HEK293 (cell line): ENCODE data around the gene USP5.

Experiments
- CTCF ChIA-PET: fragments of 350-600 bp; formaldehyde crosslinking; extraction: SDS; loops from one replicate; lab custom pipeline; 2021; ENCODE audit warnings: antibody characterized with exemption; lab: Yijun Ruan, JAX
- POLR2A ChIA-PET: fragments of 300-600 bp; formaldehyde crosslinking; extraction: SDS; loops from one replicate; lab custom pipeline; 2020; ENCODE audit warnings: antibody characterized with exemption, inconsistent platforms; lab: Yijun Ruan, JAX
- H3K27ac ChIP-seq: fragments of 200-500 bp; sonication (Bioruptor generic); 2 replicates; pipeline ENCODE4 v1.5.1; 2014; ENCODE audit warnings: low read depth, low read length, control low read depth, inconsistent platforms; ENCODE audit errors: extremely low read depth
- H3K36me3 ChIP-seq, 2 experiments: fragments of 200-500 bp in 1 of 2; sonication (Bioruptor generic) in 1 of 2; 1 replicate in 1 of 2; 2 replicates in 1 of 2; pipeline ENCODE4 v1.5.1; 2014 to 2017; ENCODE audit warnings: inconsistent platforms in 2 of 2, low read length in 2 of 2; ENCODE audit not compliant: control insufficient read depth in 2 of 2, insufficient read depth in 1 of 2
- H3K4me1 ChIP-seq: fragments of 200-500 bp; sonication (Bioruptor generic); 2 replicates; pipeline ENCODE4 v1.5.1; 2014; ENCODE audit warnings: mild to moderate bottlenecking, low read length, inconsistent platforms; ENCODE audit not compliant: control insufficient read depth, insufficient read depth
- H3K4me3 ChIP-seq: 2 replicates; pipeline ENCODE4 v1.5.1; 2011; ENCODE audit warnings: low read depth, mild to moderate bottlenecking, control low read depth, low read length, moderate library complexity
- H3K9me3 ChIP-seq: fragments of 200-500 bp; sonication (Bioruptor generic); 2 replicates; pipeline ENCODE4 v1.5.1; 2014; ENCODE audit warnings: low read depth, low read length, inconsistent platforms; ENCODE audit not compliant: control insufficient read depth, insufficient read depth
- BCL11B ChIP-seq: fragments of 450-650 bp; formaldehyde crosslinking; IDR thresholded peaks from 2 replicates; pipeline ENCODE4 v1.5.1; 2016; ENCODE audit warnings: low read depth, missing biosample characterization, missing genetic modification characterization
- ELK4 ChIP-seq: IDR thresholded peaks from 2 replicates; pipeline ENCODE4 v1.6.1; 2011; ENCODE audit warnings: mild to moderate bottlenecking, low read depth, low read length, borderline replicate concordance
- FEZF1 ChIP-seq: fragments of 450-650 bp; formaldehyde crosslinking; IDR thresholded peaks from 2 replicates; pipeline ENCODE4 v1.5.1; 2016; ENCODE audit warnings: missing biosample characterization, missing genetic modification characterization
- GLIS1 ChIP-seq: fragments of 450-650 bp; formaldehyde crosslinking; IDR thresholded peaks from 2 replicates; pipeline ENCODE4 v1.5.1; 2016; ENCODE audit warnings: missing biosample characterization, missing genetic modification characterization
- GLIS2 ChIP-seq: fragments of 450-650 bp; formaldehyde crosslinking; IDR thresholded peaks from 2 replicates; pipeline ENCODE4 v1.5.1; 2016; ENCODE audit warnings: missing biosample characterization, missing genetic modification characterization
- HIC1 ChIP-seq: fragments of 450-650 bp; formaldehyde crosslinking; IDR thresholded peaks from 2 replicates; pipeline ENCODE4 v1.5.1; 2016; ENCODE audit warnings: missing biosample characterization, missing genetic modification characterization
- KLF16 ChIP-seq: fragments of 450-650 bp; formaldehyde crosslinking; IDR thresholded peaks from 2 replicates; pipeline ENCODE4 v1.5.1; 2017; ENCODE audit warnings: missing biosample characterization, missing genetic modification characterization
- KLF7 ChIP-seq: fragments of 450-650 bp; formaldehyde crosslinking; IDR thresholded peaks from 2 replicates; pipeline ENCODE4 v1.5.1; 2016; ENCODE audit warnings: missing biosample characterization, missing genetic modification characterization, borderline replicate concordance
- REST ChIP-seq: fragments of 450-650 bp; formaldehyde crosslinking; IDR thresholded peaks from 2 replicates; pipeline ENCODE4 v1.5.1; 2016; ENCODE audit warnings: missing biosample characterization, missing genetic modification characterization
- SALL2 ChIP-seq: fragments of 450-650 bp; formaldehyde crosslinking; IDR thresholded peaks from 2 replicates; pipeline ENCODE4 v1.5.0; 2017; ENCODE audit warnings: missing biosample characterization, mild to moderate bottlenecking, missing genetic modification characterization, borderline replicate concordance
- YY1 ChIP-seq: fragments of 450-650 bp; formaldehyde crosslinking; IDR thresholded peaks from 2 replicates; pipeline ENCODE4 v1.5.1; 2018; ENCODE audit warnings: missing biosample characterization, missing genetic modification characterization
- YY2 ChIP-seq: fragments of 450-650 bp; formaldehyde crosslinking; IDR thresholded peaks from 2 replicates; pipeline ENCODE4 v1.5.1; 2016; ENCODE audit warnings: missing biosample characterization, missing genetic modification characterization
- ZBTB6 ChIP-seq: fragments of 450-650 bp; formaldehyde crosslinking; IDR thresholded peaks from 2 replicates; pipeline ENCODE4 v1.5.1; 2017; ENCODE audit warnings: missing biosample characterization, missing genetic modification characterization
- ZBTB8A ChIP-seq: fragments of 450-650 bp; formaldehyde crosslinking; IDR thresholded peaks from 2 replicates; pipeline ENCODE4 v1.5.1; 2016; ENCODE audit warnings: missing biosample characterization, missing genetic modification characterization
- ZFHX2 ChIP-seq: fragments of 450-650 bp; formaldehyde crosslinking; conservative IDR thresholded peaks from 2 replicates; pipeline ENCODE4 v1.5.1; 2016; ENCODE audit warnings: missing biosample characterization, missing genetic modification characterization
- ZFP3 ChIP-seq: fragments of 450-650 bp; formaldehyde crosslinking; IDR thresholded peaks from 2 replicates; pipeline ENCODE4 v1.5.1; 2016; ENCODE audit warnings: low read depth, missing biosample characterization, missing genetic modification characterization
- ZIC2 ChIP-seq: fragments of 450-650 bp; formaldehyde crosslinking; IDR thresholded peaks from 2 replicates; pipeline ENCODE4 v1.5.1; 2016; ENCODE audit warnings: missing biosample characterization, missing genetic modification characterization
- ZNF133 ChIP-seq: fragments of 450-650 bp; formaldehyde crosslinking; IDR thresholded peaks from 2 replicates; pipeline ENCODE4 v1.5.1; 2016; ENCODE audit warnings: missing biosample characterization, missing genetic modification characterization
- ZNF248 ChIP-seq: fragments of 450-650 bp; formaldehyde crosslinking; IDR thresholded peaks from 2 replicates; pipeline ENCODE4 v1.5.1; 2017; ENCODE audit warnings: missing biosample characterization, missing genetic modification characterization
- ZNF354C ChIP-seq: fragments of 450-650 bp; formaldehyde crosslinking; IDR thresholded peaks from 2 replicates; pipeline ENCODE4 v1.5.1; 2016; ENCODE audit warnings: missing biosample characterization, missing genetic modification characterization, low read depth, borderline replicate concordance
- ZNF514 ChIP-seq: fragments of 450-650 bp; formaldehyde crosslinking; IDR thresholded peaks from 2 replicates; pipeline ENCODE4 v1.5.1; 2016; ENCODE audit warnings: missing biosample characterization, missing genetic modification characterization
- ZNF530 ChIP-seq: fragments of 450-650 bp; formaldehyde crosslinking; IDR thresholded peaks from 2 replicates; pipeline ENCODE4 v1.5.1; 2016; ENCODE audit warnings: low read depth, missing biosample characterization, missing genetic modification characterization
- ZNF623 ChIP-seq: fragments of 450-650 bp; formaldehyde crosslinking; IDR thresholded peaks from 2 replicates; pipeline ENCODE4 v1.5.1; 2016; ENCODE audit warnings: missing biosample characterization, missing genetic modification characterization
- ZSCAN4 ChIP-seq: fragments of 450-650 bp; formaldehyde crosslinking; IDR thresholded peaks from 2 replicates; pipeline ENCODE4 v1.5.1; 2017; ENCODE audit warnings: missing biosample characterization, missing genetic modification characterization

USP5 gene

GRCh38 chr12:6851921-6852650 lies at the start of gene USP5:
TSS of gene USP5 (plus strand) at chr12:6852150. CDS start at chr12:6852180, 30 bp downstream.
- peak within 1 kb of the TSS; percentile 58 for H3K27ac ChIP-seq
- POLR2A ChIA-PET: interaction anchor here (0.6 to 7.1 kb wide), 43 partner anchors 7 to 481 kb away, joined by 3 to 183 read pairs (median 5); partner anchors contain the start of genes C12orf57, COPS7A, GAPDH and GNB3
- peaks cover 11% of the 10 kb centered on the region for H3K4me1 ChIP-seq
- no peaks in the 10 kb centered on the region for H3K9me3 ChIP-seq
- H3K4me3 ChIP-seq: peak within 1 kb of the TSS; percentile 76
- CTCF ChIA-PET: interaction anchor here (0.5 to 8.4 kb wide), 17 partner anchors 10 to 287 kb away, joined by 3 to 71 read pairs (median 4); partner anchors contain the start of genes GNB3, MLF2, P3H3 and PTMS
- peaks cover 25 to 66% of the 10 kb centered on the region in 2 experiments for H3K36me3 ChIP-seq
- TF ChIP-seq ZNF354C (tag by site-specific recombination): no peak
- TF ChIP-seq ZFP3 (tag by site-specific recombination): no peak
- TF ChIP-seq YY1 (tag by site-specific recombination): peak; percentile 95
- peak; percentile 84; the same call in 1 of the 2 replicates for TF ChIP-seq KLF7 (tag by site-specific recombination)
- no peak for TF ChIP-seq ZNF623
- TF ChIP-seq YY2 (tag by site-specific recombination): peak; percentile 96
- no peak for TF ChIP-seq HIC1 (tag by site-specific recombination)
- no peak for TF ChIP-seq SALL2 (tag by site-specific recombination)
- TF ChIP-seq ELK4: no peak
- TF ChIP-seq REST (tag by site-specific recombination): no peak
- peak; percentile 60; the same call in 1 of the 2 replicates for TF ChIP-seq ZSCAN4 (tag by site-specific recombination)
- no peak for TF ChIP-seq ZNF133 (tag by site-specific recombination)
- peak; percentile 61 for TF ChIP-seq GLIS1 (tag by site-specific recombination)
- TF ChIP-seq ZFHX2 (tag by site-specific recombination): peak; percentile 57; the same call in 1 of the 2 replicates
- peak; percentile 15 for TF ChIP-seq GLIS2 (tag by site-specific recombination)
- peak; percentile 52 for TF ChIP-seq ZBTB8A (tag by site-specific recombination)
- peak; percentile 98 for TF ChIP-seq KLF16 (tag by site-specific recombination)
- no peak for TF ChIP-seq BCL11B (tag by site-specific recombination)
- peak; percentile 56 for TF ChIP-seq ZBTB6
- 0 out of 2 replicates have a peak, but pooled peaks have one; percentile 3 for TF ChIP-seq FEZF1
- peak; percentile 64 for TF ChIP-seq ZIC2
- TF ChIP-seq ZNF514: no peak
- no peak for TF ChIP-seq ZNF248
- no peak for TF ChIP-seq ZNF530 (tag by site-specific recombination)
